ENCODE results near the gene PRSS56. TPM values are rescaled to one million over a fixed set of nuclear protein-coding genes. Genes with fewer than 3 reads are reported as not detected.

PRSS56 gene
- total RNA-seq, 1 donor from 2014 or later = not detected

GRCh38 chr2:232478571-232479340, 41.4 kb upstream of the PRSS56 start:
- no peak for DNase-seq (ENCODE audit: low read depth)
- Histone ChIP-seq H3K36me3 (ENCODE audit: control insufficient read depth, insufficient read depth, low read length) (no peaks in the 10 kb centered on the region), H3K4me3 (ENCODE audit: low read depth, low read length) (no peak overlapping the region), H3K27me3 (ENCODE audit: control insufficient read depth, insufficient read depth, low read length) (peaks cover 33% of the 10 kb centered on the region)
- TF ChIP-seq, protein P1, sequence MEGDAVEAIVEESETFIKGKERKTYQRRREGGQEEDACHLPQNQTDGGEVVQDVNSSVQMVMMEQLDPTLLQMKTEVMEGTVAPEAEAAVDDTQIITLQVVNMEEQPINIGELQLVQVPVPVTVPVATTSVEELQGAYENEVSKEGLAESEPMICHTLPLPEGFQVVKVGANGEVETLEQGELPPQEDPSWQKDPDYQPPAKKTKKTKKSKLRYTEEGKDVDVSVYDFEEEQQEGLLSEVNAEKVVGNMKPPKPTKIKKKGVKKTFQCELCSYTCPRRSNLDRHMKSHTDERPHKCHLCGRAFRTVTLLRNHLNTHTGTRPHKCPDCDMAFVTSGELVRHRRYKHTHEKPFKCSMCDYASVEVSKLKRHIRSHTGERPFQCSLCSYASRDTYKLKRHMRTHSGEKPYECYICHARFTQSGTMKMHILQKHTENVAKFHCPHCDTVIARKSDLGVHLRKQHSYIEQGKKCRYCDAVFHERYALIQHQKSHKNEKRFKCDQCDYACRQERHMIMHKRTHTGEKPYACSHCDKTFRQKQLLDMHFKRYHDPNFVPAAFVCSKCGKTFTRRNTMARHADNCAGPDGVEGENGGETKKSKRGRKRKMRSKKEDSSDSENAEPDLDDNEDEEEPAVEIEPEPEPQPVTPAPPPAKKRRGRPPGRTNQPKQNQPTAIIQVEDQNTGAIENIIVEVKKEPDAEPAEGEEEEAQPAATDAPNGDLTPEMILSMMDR (IDR thresholded peaks at IDR 0.05; ENCODE audit: insufficient read depth, low read length, poor library complexity, severe bottlenecking) = no peak

GRCh38 chr2:232479341-232480200, 40.6 kb upstream of the PRSS56 start:
- TF ChIP-seq, protein P1 (IDR thresholded peaks at IDR 0.05; ENCODE audit: insufficient read depth, low read length, poor library complexity, severe bottlenecking) = no peak
- H3K27me3 ChIP-seq (ENCODE audit: control insufficient read depth, insufficient read depth, low read length) = peaks cover 37% of the 10 kb centered on the region

DNA sequence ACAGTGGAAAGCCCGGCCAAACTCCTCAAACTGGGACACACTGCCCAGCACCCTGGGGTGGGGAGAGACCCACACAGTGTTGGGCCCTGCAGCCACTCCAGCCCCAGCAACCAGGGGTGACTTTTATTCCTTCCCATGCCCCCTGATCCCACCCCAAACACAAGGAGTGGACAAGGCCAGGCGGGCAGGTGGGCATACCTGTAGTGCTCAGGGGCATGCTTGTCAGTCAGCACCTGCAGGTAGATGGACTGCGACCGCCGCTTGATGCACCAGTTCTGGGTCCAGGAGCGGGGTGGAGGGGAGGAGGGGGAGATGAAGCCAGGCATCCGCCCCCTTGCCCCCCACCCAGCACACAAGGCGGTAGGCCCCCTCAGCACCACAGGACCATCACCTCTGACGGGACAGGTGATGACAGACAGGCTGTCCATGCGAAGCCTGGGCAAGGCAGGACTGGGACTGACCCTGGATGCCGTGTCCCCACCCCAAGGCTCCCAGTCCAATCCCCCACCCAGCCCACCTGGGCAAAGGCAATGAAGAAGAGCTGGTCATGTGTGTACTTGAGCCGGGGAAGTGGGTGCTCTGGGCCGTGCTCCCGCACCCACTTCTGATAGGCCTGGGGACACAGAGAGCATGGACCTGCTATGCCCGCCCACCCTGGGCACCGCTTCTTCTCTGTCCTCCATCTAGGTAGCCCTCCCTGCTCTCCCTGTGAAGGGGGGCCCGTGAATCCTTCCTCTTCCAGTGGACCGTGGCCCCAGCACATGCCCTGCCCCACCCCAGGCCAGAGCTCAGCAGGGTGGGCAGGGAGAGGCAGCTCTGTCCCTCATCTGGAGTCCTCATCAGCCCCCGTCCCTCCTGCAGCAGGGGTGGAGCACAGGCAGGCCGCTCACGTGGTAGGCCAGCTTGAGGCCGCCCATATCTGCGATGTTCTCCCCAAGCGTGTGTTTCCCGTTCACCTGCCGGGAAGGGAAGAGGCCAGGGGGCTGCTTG, 39.7 kb upstream of the PRSS56 start:
- Histone ChIP-seq H3K4me3 (ENCODE audit: low read depth, low read length) (no peak overlapping the region), H3K27me3 (ENCODE audit: control insufficient read depth, insufficient read depth, low read length) (peaks cover 39% of the 10 kb centered on the region), H3K36me3 (ENCODE audit: control insufficient read depth, insufficient read depth, low read length) (no peaks in the 10 kb centered on the region)
- no peak for DNase-seq (ENCODE audit: low read depth)
- TF ChIP-seq, protein P1 (IDR thresholded peaks at IDR 0.05; ENCODE audit: insufficient read depth, low read length, poor library complexity, severe bottlenecking) = no peak

More at GRCh38 chr2:232479341-232480200, 40.6 kb upstream of the PRSS56 start:
- no peak for DNase-seq (ENCODE audit: low read depth)
- Histone ChIP-seq H3K4me3 (ENCODE audit: low read depth, low read length) (no peak overlapping the region), H3K36me3 (ENCODE audit: control insufficient read depth, insufficient read depth, low read length) (no peaks in the 10 kb centered on the region)

GRCh38 chr2:232481322-232482140, 38.7 kb upstream of the PRSS56 start:
- DNase-seq (ENCODE audit: low read depth) = no peak
- Histone ChIP-seq H3K4me3 (ENCODE audit: low read depth, low read length) (no peak overlapping the region), H3K27me3 (ENCODE audit: control insufficient read depth, insufficient read depth, low read length) (peaks cover 49% of the 10 kb centered on the region), H3K36me3 (ENCODE audit: control insufficient read depth, insufficient read depth, low read length) (no peaks in the 10 kb centered on the region)
- TF ChIP-seq, protein P1 (IDR thresholded peaks at IDR 0.05; ENCODE audit: insufficient read depth, low read length, poor library complexity, severe bottlenecking) = no peak

All from kidney epithelial cell (primary cell).